Measurements from ENCODE around the gene GALNT18. TPM values are rescaled to one million over a fixed set of nuclear protein-coding genes. Genes with fewer than 3 reads are reported as not detected.

Gene GALNT18
- total and polyA plus RNA-seq, 4 donors: 2.1 to 11.0 (median 3.8) TPM

DNA sequence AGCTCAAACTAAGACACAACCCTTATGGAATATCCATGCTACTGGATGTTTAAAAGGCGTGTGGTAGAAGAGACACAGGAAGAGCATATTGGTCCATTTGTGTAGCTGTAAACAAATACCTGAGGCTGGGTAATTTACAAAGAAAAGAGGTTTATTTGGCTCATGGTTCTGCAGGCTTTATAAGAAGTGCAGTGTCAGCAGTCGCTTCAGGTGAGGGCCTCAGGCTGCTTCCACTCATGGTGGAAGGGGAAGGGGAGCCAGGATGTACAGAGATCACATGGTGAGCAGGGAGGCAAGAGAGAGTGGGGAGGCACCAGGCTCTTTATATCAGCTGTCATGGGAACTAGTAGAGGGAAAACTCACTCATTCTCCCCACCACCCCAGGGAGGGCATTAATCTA lies 237.0 kb downstream of the GALNT18 start (continued):
- TF ChIP-seq, protein P1, sequence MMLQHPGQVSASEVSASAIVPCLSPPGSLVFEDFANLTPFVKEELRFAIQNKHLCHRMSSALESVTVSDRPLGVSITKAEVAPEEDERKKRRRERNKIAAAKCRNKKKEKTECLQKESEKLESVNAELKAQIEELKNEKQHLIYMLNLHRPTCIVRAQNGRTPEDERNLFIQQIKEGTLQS (IDR thresholded peaks at IDR 0.05): no peak
- TF ChIP-seq HNF4A (conservative IDR thresholded peaks at IDR 0.05) (no peak), HNF4G (IDR thresholded peaks at IDR 0.05) (no peak), JUND (IDR thresholded peaks at IDR 0.05) (no peak), FOXA1 (IDR thresholded peaks at IDR 0.05) (no peak), FOXA2 (IDR thresholded peaks at IDR 0.05) (no peak), ZBTB33 (IDR thresholded peaks at IDR 0.05) (no peak), EGR1 (IDR thresholded peaks at IDR 0.05; ENCODE audit: low read depth in 2 of 2) (no peak)
- TF ChIP-seq, protein P2, sequence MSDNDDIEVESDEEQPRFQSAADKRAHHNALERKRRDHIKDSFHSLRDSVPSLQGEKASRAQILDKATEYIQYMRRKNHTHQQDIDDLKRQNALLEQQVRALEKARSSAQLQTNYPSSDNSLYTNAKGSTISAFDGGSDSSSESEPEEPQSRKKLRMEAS (IDR thresholded peaks at IDR 0.05): no peak

DNA sequence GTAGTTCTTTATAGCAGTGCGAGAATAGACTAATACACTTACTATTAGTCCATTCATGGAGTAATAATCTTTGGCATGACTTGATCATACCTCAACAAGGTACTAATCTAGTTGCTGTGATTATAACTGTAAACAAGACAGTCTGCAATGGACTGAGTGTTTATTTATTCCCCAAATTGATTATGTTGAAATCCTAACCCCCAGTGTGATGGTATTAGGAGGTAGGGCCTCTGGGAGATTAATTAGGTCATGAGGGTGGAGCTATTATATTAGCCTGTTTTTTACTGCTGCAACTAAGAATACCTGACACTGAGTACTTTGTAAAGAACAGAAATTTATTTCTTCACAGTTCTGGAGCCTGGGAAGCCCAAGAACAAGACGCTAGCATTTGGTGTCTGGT lies 237.8 kb downstream of the GALNT18 start:
- H3K27ac ChIP-seq (ENCODE audit: low read depth in 1 of 2, low read length in 2 of 2): no peak overlapping the region
- H3K36me3 ChIP-seq (ENCODE audit: control insufficient read depth in 4 of 4, insufficient read depth in 3 of 4, low read depth in 1 of 4, low read length in 3 of 4): no peaks in the 10 kb centered on the region
- no peak for TF ChIP-seq GABPA (IDR thresholded peaks at IDR 0.05 in 1 of 2, conservative IDR thresholded peaks at IDR 0.05 in 1 of 2)
- TF ChIP-seq REST (IDR thresholded peaks at IDR 0.05): no peak
- TF ChIP-seq, protein P1 (IDR thresholded peaks at IDR 0.05): no peak
- no peak for TF ChIP-seq RXRA (IDR thresholded peaks at IDR 0.05)
- no peak for TF ChIP-seq TAF1 (conservative IDR thresholded peaks at IDR 0.05)
- TF ChIP-seq CTCF (IDR thresholded peaks at IDR 0.05; ENCODE audit: low read depth, low read length, missing input control): no peak
- no peak for TF ChIP-seq ZBTB33 (IDR thresholded peaks at IDR 0.05)
- TF ChIP-seq, protein P2 (IDR thresholded peaks at IDR 0.05): no peak
- no peak for TF ChIP-seq YY1 (IDR thresholded peaks at IDR 0.05)
- TF ChIP-seq SP1 (IDR thresholded peaks at IDR 0.05): no peak
- H3K27me3 ChIP-seq (ENCODE audit: control insufficient read depth in 4 of 4, insufficient read depth in 4 of 4, low read length in 3 of 4): no peaks in the 10 kb centered on the region
- no peak for DNase-seq (ENCODE audit: low spot score)
- H3K9me3 ChIP-seq (ENCODE audit: control insufficient read depth in 4 of 4, low read length in 3 of 4): no peaks in the 10 kb centered on the region
- H3K9ac ChIP-seq (ENCODE audit: low read depth in 1 of 2, low read length in 2 of 2): no peak overlapping the region
- peaks cover 0 to 20% (median 12%) of the 10 kb centered on the region in 4 donors for H3K4me1 ChIP-seq (ENCODE audit: control insufficient read depth in 4 of 4, insufficient read depth in 4 of 4, low read length in 3 of 4)
- no peak overlapping the region for H3K4me3 ChIP-seq (ENCODE audit: low read depth in 1 of 3, low read length in 3 of 3)
- WGBS: 94% methylated on average over 2 of the region's 2 CpGs

Data from liver (tissue), 9 donors.